AG08395 (cell line): ENCODE results near the gene CKAP2.
A peak's percentile ranks its signal among the peaks of the same experiment; 100 is the strongest.
"Not testable (repeated sequence)": the region's sequence is repeated elsewhere in the genome, so short reads cannot be mapped to it uniquely, and the experiment has no call there.

Experiments
- DNase-seq: peaks from one replicate; pipeline ENCODE4 v3.0.0; 2012; ENCODE audit warnings: mixed read lengths, low spot score

CKAP2 gene

GRCh38 chr13:52451135-52451804 lies 4.0 kb upstream of the CKAP2 start:
- DNase-seq: no peak

DNA sequence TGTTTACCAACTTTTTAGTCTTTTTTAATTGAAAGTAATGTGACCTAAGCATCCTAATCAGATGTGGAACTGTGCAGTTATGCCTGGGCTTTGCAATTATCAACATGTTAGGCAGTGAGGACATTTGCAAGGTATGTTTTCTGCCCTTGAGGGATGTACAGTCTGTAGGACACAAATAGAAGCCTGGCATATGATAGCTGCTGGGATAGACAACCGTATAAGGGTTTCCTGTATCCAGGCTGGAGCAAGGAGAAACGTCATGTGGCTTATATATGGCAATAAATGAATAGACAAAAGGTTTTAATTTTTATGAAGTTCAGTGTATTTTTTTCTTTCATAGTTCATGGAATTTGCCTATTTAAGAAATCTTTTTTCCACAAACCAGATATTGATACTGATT lies 2.8 kb upstream of the CKAP2 start:
- no peak for DNase-seq

DNA sequence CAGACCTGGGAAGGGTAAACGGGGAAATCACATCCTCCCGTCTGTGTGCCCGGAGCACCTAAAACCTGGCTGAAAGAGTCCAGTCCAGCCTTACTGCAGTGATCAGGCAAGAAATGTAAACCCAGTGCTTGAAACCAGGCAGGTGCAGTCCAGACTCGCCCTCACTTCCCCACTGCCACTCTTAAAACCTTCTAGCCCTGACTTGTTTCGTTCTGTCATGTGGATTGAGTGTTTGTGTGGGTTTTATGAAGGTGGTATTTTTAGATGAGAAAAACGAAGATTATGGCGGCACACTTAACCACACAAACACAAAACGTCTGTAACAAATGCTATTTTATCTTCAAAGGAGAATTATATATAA lies 839 bp upstream of the CKAP2 start:
- DNase-seq: no peak

DNA sequence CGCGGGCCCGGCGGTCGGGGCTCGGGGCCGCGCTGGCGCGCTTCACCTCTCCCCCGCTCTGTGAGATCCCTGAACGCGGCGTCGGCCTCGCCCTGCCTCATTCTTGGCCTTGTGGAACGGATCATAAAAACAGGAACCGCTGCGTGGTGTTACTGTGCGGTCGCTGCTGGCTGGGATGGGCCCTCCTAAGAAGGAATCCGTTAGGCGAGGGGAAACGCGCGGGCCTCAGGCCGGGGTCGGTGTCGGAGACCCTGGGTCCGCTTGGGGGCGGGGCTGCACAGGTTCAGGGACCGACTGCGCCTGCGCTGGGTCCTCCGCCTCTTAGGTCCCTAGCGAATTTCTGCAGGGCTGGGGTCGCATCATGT lies 381 bp downstream of the CKAP2 start:
- DNase-seq: peak; percentile 75

DNA sequence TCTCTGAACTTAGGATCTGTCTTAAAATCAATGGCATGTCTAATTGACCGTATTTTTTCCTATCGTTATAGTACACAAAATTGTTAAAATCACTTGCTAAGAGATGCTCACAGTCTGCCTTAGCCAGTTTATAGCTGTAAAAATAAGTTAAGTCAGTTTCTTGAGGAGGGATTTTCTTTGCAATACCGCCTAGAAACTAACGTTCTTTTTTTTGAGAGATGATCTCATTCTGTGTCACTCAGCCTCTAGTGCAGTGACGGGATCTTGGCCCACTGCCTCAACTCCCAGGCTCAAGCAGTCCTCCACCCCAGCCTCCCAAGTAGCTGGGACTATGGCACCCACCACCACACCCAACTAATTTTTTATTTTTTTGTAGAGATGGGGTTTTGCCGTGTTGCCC lies 4.4 kb downstream of the CKAP2 start:
- no peak for DNase-seq

GRCh38 chr13:52461265-52461664 lies 6.0 kb downstream of the CKAP2 start:
- DNase-seq: no peak

DNA sequence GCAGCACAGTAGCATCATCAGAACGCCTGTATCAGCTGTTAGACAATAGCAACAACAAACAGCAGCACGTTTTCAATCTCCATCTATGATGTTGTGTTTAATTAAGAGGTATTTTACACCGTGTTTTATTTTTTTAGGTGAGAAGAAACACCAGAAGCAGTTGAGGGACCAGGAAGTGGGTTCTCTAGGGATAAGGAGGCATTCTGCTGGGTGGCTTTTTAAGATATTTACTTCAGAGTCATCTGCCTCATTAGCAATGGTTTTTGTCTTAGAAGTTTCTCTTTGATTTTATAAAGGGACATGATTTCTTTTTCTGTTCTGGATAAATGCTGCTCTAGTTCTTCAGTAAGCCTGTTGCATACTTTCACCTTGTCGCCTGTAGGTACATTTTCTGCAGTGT lies 8.2 kb downstream of the CKAP2 start:
- DNase-seq: no peak

GRCh38 chr13:52468487-52468886 lies 13.2 kb downstream of the CKAP2 start:
- not testable (repeated sequence) for DNase-seq

DNA sequence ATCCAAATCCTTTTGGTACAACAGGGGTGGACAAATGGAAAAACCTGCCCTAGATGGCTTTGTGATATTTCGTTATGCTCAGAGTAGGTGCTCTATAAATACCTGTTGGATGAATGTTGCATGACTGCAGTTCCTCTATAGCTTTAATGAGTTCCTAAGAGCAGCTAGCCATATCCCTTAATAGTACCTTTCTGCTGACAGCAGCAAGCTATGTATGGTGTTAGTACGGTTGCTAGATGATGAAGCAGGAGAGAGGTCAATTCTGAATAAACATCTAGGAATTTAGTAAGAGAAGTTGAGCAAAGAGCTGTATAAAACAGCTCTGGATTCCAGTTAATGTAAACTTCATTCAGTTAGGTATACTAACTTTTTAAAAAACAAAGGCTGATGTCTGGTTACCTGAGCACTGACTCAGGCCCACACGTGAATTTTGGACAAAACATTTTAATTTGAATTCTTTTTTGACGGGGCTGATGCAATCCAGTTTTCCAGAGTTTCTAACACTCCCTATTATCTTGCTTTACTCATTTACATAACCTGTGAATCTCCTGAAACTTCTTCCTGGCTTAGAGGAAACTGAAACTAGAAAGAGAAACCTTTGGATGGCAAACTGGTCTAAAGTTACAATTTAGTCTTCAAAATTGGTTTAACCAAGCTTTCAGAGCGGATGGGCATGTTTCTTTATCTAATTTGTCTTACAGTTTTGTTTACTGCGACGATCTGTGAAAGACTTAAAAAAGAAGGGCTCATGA lies 25.6 kb downstream of the CKAP2 start:
- DNase-seq: not testable (repeated sequence)

GRCh38 chr13:52487078-52487477 lies 31.8 kb downstream of the CKAP2 start:
- not testable (repeated sequence) for DNase-seq

DNA sequence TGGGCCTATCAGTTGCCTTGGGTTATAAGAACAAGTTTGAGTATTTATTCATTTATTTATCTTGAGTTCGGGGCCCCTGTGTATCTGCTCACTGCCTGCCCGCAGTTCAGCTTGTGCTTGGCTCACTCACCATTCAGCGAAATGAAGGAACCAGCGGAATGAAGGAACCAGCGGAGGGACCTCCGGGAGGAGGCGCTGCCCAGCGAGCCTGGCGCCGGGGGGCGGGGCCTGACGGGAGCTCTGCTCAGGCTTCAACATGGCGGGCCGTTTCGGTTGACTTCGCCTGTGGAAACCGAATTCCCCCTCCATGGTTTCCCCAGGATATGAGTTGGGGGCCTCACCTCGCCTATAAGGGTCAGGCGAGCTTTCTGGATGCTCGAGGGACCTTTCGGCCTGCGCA lies 33.5 kb downstream of the CKAP2 start:
- DNase-seq: not testable (repeated sequence)

DNA sequence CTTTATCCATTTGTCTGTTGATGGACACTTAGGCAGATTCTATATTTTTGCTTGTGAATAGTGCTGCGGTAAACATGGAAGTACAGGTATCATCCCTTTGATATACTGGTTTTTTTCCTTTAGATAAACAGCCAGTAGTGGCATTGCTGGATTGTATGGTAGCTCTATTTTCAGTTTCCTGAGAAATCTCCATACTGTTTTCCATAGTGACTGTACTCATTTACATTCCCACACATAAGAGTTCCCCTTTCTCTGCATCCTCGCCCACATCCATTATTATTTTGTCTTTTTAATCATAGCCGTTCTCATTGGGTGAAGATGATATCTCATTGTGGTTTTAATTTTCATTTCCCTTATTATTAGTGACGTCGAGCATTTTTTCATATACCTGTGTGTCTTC lies 35.7 kb downstream of the CKAP2 start:
- not testable (repeated sequence) for DNase-seq

DNA sequence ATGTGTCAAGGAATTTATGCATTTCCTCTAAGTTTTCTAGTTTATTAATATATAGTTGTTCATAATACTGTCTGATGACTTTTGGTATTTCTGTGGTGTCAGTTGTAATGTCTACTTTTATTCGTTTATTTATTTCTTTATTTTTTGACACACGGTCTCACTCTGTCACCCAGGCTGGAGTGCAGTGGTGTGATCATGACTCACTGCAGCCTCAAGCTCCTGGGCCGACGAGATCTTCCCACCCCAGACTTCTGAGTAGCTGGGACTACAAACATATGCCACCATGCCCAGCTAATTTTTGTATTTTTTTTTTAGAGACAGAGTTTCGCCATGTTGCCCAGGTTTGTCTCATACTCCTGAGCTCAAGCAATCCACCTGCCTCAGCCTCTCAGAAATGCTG lies 39.0 kb downstream of the CKAP2 start:
- not testable (repeated sequence) for DNase-seq

DNA sequence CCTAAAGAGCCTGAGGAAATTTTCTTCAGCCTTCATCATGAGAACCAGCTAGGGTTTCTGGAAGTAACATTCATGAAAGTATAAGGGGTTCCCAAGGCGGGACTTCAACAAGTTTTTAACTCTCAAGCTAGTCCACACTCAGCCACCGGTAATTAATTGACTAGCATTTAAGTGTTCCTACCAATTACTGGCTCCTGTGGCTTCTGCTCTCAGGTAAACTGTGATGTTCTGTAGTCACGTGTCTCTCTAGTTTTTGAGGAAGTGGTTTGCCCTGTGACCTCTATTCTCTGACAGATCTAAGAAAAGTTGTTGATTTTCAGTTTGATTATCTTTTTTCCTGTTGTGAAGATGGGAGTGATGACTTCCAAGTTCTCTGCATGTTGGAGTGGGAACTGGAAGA lies 42.7 kb downstream of the CKAP2 start:
- DNase-seq: not testable (repeated sequence)

GRCh38 chr13:52502277-52502676 lies 47.0 kb downstream of the CKAP2 start:
- not testable (repeated sequence) for DNase-seq

DNA sequence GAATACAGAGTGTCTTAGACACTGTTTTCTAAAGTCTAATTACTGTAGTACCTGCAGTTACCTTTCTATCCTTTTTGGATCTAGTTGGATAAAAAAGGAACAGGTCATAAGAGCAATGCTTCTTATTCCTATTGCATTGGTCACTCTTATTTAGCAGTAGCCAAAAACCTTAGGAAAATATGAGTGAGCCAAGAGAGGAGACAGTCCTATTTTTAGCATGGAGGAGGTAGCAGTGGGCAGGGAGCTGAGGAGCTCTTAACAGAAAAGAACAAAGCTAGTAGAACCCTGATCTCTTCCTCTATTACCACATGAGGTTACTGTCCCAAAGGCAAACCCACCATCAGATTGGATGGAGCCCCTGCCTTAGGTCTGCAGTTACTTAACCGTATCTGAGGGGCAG lies 50.6 kb downstream of the CKAP2 start:
- DNase-seq: not testable (repeated sequence)

DNA sequence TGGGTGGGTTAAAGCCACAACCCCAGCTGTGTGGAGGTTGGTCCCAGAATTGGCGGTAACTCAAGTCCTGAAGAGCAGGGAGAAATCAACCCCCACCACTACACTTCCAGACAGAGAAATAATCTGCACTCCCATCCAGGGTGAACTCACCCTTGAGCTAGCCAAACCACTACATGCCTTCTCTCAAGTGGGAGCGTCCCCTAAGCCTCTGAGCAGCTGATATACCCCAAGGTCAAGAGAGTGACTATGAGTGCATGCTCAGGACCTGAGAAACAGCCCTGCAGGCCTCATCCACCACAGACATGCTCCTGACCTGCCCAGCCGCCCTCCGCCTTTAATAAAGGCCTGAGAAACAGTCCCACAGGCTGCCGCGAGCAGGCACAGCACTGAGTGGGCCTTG lies 54.3 kb downstream of the CKAP2 start:
- DNase-seq: not testable (repeated sequence)

DNA sequence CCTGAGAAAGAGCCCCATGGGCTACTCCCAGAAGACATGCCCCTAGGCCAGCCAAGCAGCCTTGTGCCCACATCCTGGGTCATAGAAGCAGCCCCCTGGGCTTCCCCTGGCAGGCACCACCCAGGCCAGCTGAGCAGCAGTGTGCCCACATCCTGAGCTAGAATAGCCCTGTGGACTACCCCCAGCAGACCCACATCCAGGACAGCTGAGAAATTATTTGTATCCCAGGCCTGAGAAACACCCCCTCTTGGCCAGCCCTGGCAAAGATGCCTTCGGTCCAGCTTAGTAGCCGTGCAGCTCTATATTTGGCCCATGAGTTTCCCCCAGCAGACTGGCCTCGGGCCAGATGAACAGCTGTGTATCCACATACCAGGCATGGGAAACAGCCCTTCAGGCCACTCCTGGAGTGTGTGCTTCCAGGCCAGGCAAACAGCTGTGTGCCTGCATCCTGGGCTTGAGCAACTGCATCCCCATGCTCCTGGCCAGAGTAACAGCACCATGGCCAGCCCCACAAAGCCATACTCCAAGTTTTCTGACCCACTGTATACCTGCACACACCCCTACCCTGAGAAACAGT lies 55.0 kb downstream of the CKAP2 start:
- DNase-seq: not testable (repeated sequence)

DNA sequence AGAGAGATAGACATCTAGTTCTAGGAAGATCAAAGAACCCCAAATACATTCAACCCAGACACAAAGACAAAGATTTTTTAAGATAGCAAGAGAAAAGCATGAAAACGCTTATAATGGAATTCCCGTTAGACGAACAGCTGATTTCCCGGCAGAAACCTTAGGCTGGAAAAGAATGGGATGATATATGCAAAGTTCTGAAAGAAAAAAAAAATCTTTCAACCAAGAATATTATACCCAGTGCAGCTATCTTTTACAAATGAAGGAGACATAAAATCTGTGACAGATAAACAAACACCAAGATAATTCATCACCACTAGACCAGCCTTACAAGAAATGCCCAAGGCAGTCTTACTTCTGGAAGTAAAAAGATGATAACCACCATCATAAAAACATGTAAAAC lies 56.3 kb downstream of the CKAP2 start:
- DNase-seq: not testable (repeated sequence)

DNA sequence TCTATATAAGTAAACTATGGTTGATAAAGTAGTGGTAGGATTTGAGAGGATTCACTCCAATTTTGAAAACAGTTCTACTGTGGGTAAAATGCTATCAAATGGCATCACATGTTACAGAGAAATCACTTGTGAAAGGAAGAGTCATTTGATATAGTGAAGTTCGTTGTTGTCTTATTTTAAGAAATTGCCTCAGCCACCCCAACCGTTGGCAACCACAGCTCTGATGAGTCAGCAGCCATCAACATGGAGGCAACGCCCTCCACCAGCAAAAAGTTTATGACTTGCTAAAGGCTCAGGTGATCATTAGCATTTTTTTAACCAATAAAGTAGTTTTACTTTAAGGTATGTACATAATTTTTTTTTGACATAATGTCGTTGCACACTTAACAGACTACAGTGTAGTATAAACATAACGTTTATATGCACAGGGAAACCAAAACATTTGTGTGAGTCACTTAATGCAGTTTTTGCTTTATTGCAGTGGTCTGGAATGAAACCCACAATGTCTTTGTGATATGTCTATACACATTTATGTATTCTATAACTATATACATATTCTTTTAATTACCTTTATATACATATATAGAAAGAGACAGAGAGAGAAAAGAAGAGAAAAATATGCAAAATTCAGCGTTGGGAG lies 58.8 kb downstream of the CKAP2 start:
- DNase-seq: not testable (repeated sequence)

GRCh38 chr13:52523323-52523722 lies 68.0 kb downstream of the CKAP2 start:
- not testable (repeated sequence) for DNase-seq
